HG03066 (cell line): ENCODE measurements around the gene GCHFR.

Experiments
- ATAC-seq: cut with Tn5 transposase; IDR thresholded peaks from one replicate; pipeline ENCODE4 v1.9.1; 2021; ENCODE audit warnings: low read depth; ENCODE audit not compliant: unreplicated experiment

GCHFR gene

DNA sequence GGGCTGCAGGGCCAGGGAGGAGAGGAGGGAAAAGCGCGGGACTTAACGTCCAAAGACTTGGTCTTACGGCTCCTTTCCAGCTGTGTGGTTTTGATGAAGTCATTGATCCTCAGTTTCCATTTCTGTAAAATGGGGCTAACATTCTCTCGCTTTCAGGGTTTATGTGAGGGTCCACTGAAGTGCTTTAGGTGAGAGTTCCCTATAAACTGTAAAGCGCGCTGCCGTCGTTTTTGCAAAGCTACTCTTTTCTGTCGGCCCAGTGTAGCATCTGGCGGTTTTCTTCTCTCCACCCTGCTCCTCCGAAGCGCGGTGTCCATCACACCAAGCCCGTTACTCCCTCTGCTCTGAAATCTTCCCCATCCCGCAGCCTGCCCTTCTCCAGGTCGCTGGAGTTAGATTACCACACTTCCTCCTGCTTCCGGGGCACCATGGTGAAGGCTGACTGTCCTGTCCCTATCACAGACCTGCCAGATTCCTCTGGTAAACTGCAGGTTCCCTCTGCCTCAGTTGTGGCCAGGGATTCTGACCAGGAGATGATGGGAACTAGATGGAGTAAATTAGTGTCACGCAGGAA is 44.1 kb downstream of the GCHFR start:
- no peak for ATAC-seq

DNA sequence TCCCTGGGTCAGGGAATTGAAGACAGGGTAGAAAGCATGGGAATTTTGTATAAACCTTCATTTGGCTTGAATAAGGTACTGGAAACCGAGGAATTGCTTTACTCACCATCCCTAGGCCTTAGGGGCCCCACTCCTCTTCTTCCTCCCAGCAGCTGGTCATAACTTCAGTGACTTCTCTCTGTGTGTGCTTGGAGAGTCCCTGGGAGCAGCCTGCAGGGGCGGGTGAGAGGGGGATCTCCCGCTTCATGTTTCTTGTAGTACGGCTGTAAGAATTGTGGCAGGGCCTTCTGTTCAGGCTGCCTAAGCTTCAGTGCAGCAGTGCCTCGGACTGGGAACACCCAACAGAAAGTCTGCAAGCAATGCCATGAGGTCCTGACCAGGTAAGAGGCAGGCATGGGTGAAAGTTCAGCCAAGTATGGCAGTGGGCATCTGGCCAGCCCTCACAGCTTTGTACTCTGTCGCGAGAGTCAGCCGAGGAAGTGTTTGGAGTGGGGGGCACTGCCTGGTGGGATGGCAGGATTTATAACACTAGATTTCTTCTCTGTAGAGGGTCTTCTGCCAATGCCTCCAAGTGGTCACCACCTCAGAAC is 45.1 kb downstream of the GCHFR start:
- no peak for ATAC-seq

DNA sequence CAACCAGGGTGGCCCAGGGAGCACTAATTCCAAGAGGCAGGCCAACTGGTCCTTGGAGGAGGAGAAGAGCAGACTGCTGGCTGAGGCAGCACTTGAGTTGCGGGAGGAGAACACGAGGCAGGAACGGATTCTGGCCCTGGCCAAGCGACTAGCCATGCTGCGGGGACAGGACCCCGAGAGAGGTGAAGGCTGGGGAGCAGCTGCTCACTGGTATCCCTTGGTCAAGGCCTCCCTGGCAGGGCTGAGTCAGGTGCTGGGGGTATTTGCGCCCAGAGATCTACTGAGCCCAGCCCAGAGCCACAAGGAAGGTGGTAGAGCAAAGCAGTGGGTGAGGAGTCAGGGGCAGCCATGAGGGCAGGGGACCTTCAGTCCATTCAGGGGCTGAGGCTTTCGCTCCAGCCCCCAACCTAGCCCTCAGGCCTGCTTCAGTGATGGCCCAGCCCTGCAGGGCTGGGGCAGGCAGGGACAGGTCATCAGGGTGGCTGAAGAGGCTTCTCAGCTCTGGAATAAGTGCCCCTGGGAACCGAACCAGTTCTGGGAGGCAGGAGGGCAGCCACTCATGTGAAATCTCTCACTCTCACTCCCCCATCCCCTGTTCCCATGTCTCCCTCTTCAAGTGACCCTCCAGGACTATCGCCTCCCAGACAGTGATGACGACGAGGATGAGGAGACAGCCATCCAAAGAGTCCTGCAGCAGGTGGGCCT is 49.0 kb downstream of the GCHFR start:
- ATAC-seq = no peak

DNA sequence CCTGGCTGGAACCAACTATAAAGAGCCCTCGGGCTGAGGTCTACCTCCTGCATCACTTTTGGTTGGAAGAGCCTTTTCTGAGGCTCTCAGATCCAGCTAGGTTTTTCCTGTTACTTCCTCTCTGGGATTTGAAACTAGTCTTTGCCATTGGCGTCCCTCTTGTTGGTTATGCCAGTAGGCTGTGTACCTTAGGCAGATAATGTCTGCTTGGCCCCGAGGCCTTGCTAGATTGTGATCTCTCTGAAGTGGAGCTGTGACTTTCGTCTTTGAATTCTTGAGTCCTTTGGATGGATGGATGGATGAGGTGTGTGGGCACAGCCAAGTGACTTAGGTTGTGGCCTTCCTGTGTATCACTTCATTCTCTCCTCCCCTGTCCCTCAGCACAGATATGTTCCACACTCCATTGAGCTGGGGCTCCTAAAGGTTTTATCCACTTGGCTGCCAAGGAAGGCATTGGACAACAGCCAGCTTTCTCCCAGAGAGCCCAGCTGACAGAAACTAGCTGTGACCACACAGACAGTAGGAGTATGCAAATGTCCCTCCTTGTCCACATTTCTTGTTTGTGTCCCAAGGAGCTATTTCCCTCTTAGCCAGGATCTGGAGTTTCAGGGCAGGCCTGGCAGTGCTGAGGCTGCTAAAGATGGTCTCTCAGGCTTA is 51.3 kb downstream of the GCHFR start:
- ATAC-seq = no peak
